GM23338 (cell line): Measurements from ENCODE around the gene CNTNAP2. TPM values are rescaled to one million over a fixed set of nuclear protein-coding genes. Genes with fewer than 3 reads are reported as not detected.
A peak's percentile ranks its signal among the peaks of the same experiment; 100 is the strongest.

Experiments
- ATAC-seq: fragments of 200-7000 bp; cut with Tn5 transposase; 3 replicates; pipeline ENCODE4 v1.9.1; 2020
- DNase-seq: peaks from one replicate; pipeline ENCODE4 v3.0.0-alpha.2; 2015; ENCODE audit warnings: low spot score
- H2AFZ ChIP-seq: fragments of 200-600 bp; sonication (generic); 2 replicates; pipeline ENCODE4 v1.8.0; 2016; ENCODE audit warnings: antibody characterized with exemption, mild to moderate bottlenecking, moderate library complexity
- H3F3A ChIP-seq: fragments of 200-600 bp; sonication (generic); replicated peaks from 2 replicates; pipeline ENCODE4 v1.8.0; 2017; ENCODE audit warnings: antibody characterized with exemption, mixed run types, low read depth
- H3K27ac ChIP-seq: fragments of 200-600 bp; sonication (generic); 2 replicates; pipeline ENCODE4 v1.6.1; 2016; ENCODE audit warnings: low read depth
- H3K27me3 ChIP-seq: fragments of 200-600 bp; sonication (generic); 2 replicates; pipeline ENCODE4 v1.8.0; 2016; ENCODE audit warnings: mild to moderate bottlenecking, mixed run types, moderate library complexity; ENCODE audit not compliant: insufficient read depth
- H3K36me3 ChIP-seq: fragments of 200-600 bp; sonication (generic); 2 replicates; pipeline ENCODE4 v1.8.0; 2016; ENCODE audit warnings: mild to moderate bottlenecking; ENCODE audit not compliant: insufficient read depth
- H3K4me1 ChIP-seq: fragments of 200-600 bp; sonication (generic); 2 replicates; pipeline ENCODE4 v1.8.0; 2016; ENCODE audit warnings: mild to moderate bottlenecking, moderate library complexity; ENCODE audit not compliant: insufficient read depth
- H3K4me2 ChIP-seq: fragments of 200-600 bp; sonication (generic); 2 replicates; pipeline ENCODE4 v1.7.1; 2017; ENCODE audit warnings: mixed run types
- H3K4me3 ChIP-seq: fragments of 200-600 bp; sonication (generic); 2 replicates; pipeline ENCODE4 v1.6.1; 2016; ENCODE audit warnings: mixed run types
- H3K79me2 ChIP-seq: fragments of 200-600 bp; sonication (generic); replicated peaks from 2 replicates; pipeline ENCODE4 v1.8.0; 2017; ENCODE audit warnings: mild to moderate bottlenecking; ENCODE audit not compliant: insufficient read depth
- H3K9me2 ChIP-seq: fragments of 200-600 bp; sonication (generic); 2 replicates; pipeline ENCODE4 v1.8.0; 2017; ENCODE audit not compliant: insufficient read depth
- H4K20me1 ChIP-seq: fragments of 200-600 bp; sonication (generic); replicated peaks from 2 replicates; pipeline ENCODE4 v1.8.0; 2017; ENCODE audit warnings: mild to moderate bottlenecking; ENCODE audit not compliant: insufficient read depth
- H3K27ac Mint-ChIP-seq: 2 replicates; pipeline ENCODE4 v1.8.0; 2020; ENCODE audit warnings: inconsistent platforms, mild to moderate bottlenecking, moderate library complexity, mixed read lengths
- H3K27me3 Mint-ChIP-seq: 3 replicates; pipeline ENCODE4 v1.8.0; 2022; ENCODE audit warnings: low read depth, mild to moderate bottlenecking, moderate library complexity, mixed read lengths, inconsistent platforms; ENCODE audit not compliant: insufficient read depth, poor library complexity
- H3K36me3 Mint-ChIP-seq: 3 replicates; pipeline ENCODE4 v1.8.0; 2021; ENCODE audit warnings: low read depth, mild to moderate bottlenecking, inconsistent platforms, moderate library complexity, mixed read lengths
- H3K4me1 Mint-ChIP-seq: 3 replicates; pipeline ENCODE4 v1.8.0; 2020; ENCODE audit warnings: mild to moderate bottlenecking, inconsistent platforms, mixed read lengths
- H3K4me3 Mint-ChIP-seq: 3 replicates; pipeline ENCODE4 v1.8.0; 2021; ENCODE audit warnings: moderate library complexity, mild to moderate bottlenecking, inconsistent platforms, mixed read lengths
- H3K9me3 Mint-ChIP-seq: 3 replicates; pipeline ENCODE4 v1.8.0; 2020; ENCODE audit warnings: moderate library complexity, mild to moderate bottlenecking, inconsistent platforms, mixed read lengths
- CTCF ChIP-seq, 2 experiments: fragments of 200-600 bp in 1 of 2; sonication (generic) in 1 of 2; conservative IDR thresholded peaks; 2 replicates each; pipeline versions ENCODE4 v1.5.1 to v1.6.1; 2016 to 2017; ENCODE audit warnings: antibody characterized with exemption in 2 of 2, low read depth in 2 of 2, mild to moderate bottlenecking in 2 of 2, moderate library complexity in 1 of 2
- ETS1 ChIP-seq: IDR thresholded peaks from 2 replicates; pipeline ENCODE4 v1.6.1; 2016; ENCODE audit warnings: antibody characterized with exemption
- ZNF331 ChIP-seq: fragments of 250-450 bp; sonication (Bioruptor Pico); IDR thresholded peaks from 2 replicates; pipeline ENCODE4 v1.5.0; 2020; ENCODE audit warnings: low read depth, mild to moderate bottlenecking, moderate library complexity
- ZNF462 ChIP-seq: fragments of 250-450 bp; sonication (Bioruptor Pico); IDR thresholded peaks from 2 replicates; pipeline ENCODE4 v1.5.0; 2020; ENCODE audit warnings: mild to moderate bottlenecking, moderate library complexity
- polyA plus RNA-seq: library from polyadenylated mRNA; unstranded; fragments of >200 nt; fragmentation: Nextera tagmentation; extraction: Ambion mirVana; gene quantifications from 2 replicates; pipeline ENCODE4 v1.2.1, GENCODE V29; 2016
- total RNA-seq: library from RNA; depleted of rRNA; stranded (reverse); fragments of >200 nt; shearing (Covaris generic); gene quantifications from 2 replicates; pipeline ENCODE4 v1.2.3, GENCODE V29; 2014

CNTNAP2 gene
- total and polyA plus RNA-seq, 2 experiments from 2014 or later: 38.2 to 61.3 TPM

- Histone ChIP-seq H3K4me3 (no peak overlapping the region), H4K20me1 (no peaks in the 10 kb centered on the region), H2AFZ (no peak overlapping the region), H3K4me2 (no peak overlapping the region), H3K79me2 (no peaks in the 10 kb centered on the region), H3K36me3 (peaks cover 4% of the 10 kb centered on the region; the same call in 1 of the 2 replicates), H3K4me1 (no peaks in the 10 kb centered on the region), H3K27ac (no peak overlapping the region), H3K9me2 (no peaks in the 10 kb centered on the region), H3F3A (no peaks in the 10 kb centered on the region), H3K27me3 (no peaks in the 10 kb centered on the region)
- no peak overlapping the region for H3K4me3 Mint-ChIP-seq
- H3K27ac Mint-ChIP-seq: no peak overlapping the region
- peaks cover 55% of the 10 kb centered on the region for H3K9me3 Mint-ChIP-seq
- no peaks in the 10 kb centered on the region for H3K27me3 Mint-ChIP-seq
- DNase-seq: no peak
- ATAC-seq: no peak
- no peak for TF ChIP-seq ETS1
- peaks cover 29% of the 10 kb centered on the region; the same call in 2 of the 3 replicates for H3K36me3 Mint-ChIP-seq
- no peaks in the 10 kb centered on the region for H3K4me1 Mint-ChIP-seq
Measured at GRCh38 chr7:147541261-147541660, 1424.7 kb downstream of the CNTNAP2 start.

GRCh38 chr7:147547252-147547897, 1430.8 kb downstream of the CNTNAP2 start:
- no peaks in the 10 kb centered on the region for H3K79me2 ChIP-seq
- no peak overlapping the region for H3K27ac Mint-ChIP-seq
- peaks cover 48% of the 10 kb centered on the region for H3K9me3 Mint-ChIP-seq
- H3F3A ChIP-seq: no peaks in the 10 kb centered on the region
- peak; percentile 85 for ATAC-seq
- peaks cover 20% of the 10 kb centered on the region; the same call in 2 of the 3 replicates for H3K36me3 Mint-ChIP-seq
- peak; percentile 61; the same call in 1 of the 2 replicates for TF ChIP-seq ZNF462 (CRISPR knock-in tag)
- peak; percentile 73 to 82 for TF ChIP-seq CTCF (conservative IDR thresholded peaks at IDR 0.05; ENCODE audit: low read depth in 2 of 2)
- no peak for TF ChIP-seq ZNF331 (CRISPR knock-in tag)
- H3K4me3 ChIP-seq: no peak overlapping the region
- DNase-seq: peak; percentile 64
- H4K20me1 ChIP-seq: no peaks in the 10 kb centered on the region
- no peaks in the 10 kb centered on the region for H3K27me3 ChIP-seq
- no peaks in the 10 kb centered on the region for H3K4me1 ChIP-seq
- no peak overlapping the region for H3K4me3 Mint-ChIP-seq
- no peaks in the 10 kb centered on the region for H3K27me3 Mint-ChIP-seq
- no peaks in the 10 kb centered on the region for H3K36me3 ChIP-seq
- no peak overlapping the region for H3K27ac ChIP-seq
- no peak overlapping the region for H3K4me2 ChIP-seq
- H3K4me1 Mint-ChIP-seq: no peaks in the 10 kb centered on the region
- H3K9me2 ChIP-seq: no peaks in the 10 kb centered on the region
- no peak overlapping the region for H2AFZ ChIP-seq
